OCI-LY1 (cell line): ENCODE measurements around the gene TGM2.

Experiments
- H2AFZ ChIP-seq: fragments of 200-600 bp; sonication (generic), shearing (Covaris generic); 2 replicates; pipeline ENCODE4 v1.6.0; 2014; ENCODE audit warnings: antibody characterized with exemption, mild to moderate bottlenecking, low read length
- H3F3A ChIP-seq: fragments of 200-600 bp; sonication (generic), shearing (Covaris generic); 2 replicates; pipeline ENCODE4 v1.6.0; 2014; ENCODE audit warnings: mild to moderate bottlenecking, antibody characterized with exemption, low read length, moderate library complexity; ENCODE audit not compliant: insufficient read depth
- H3K27ac ChIP-seq: fragments of 200-600 bp; sonication (generic); 2 replicates; pipeline ENCODE4 v1.5.1; 2014; ENCODE audit warnings: low read length, mixed run types, mild to moderate bottlenecking, low read depth; ENCODE audit not compliant: poor library complexity, severe bottlenecking
- H3K27me3 ChIP-seq: fragments of 200-600 bp; sonication (generic); 2 replicates; pipeline ENCODE4 v1.6.0; 2014; ENCODE audit warnings: antibody characterized with exemption, mild to moderate bottlenecking, low read length, moderate library complexity; ENCODE audit not compliant: insufficient read depth
- H3K36me3 ChIP-seq: fragments of 200-600 bp; sonication (generic); 2 replicates; pipeline ENCODE4 v1.6.1; 2014; ENCODE audit warnings: mild to moderate bottlenecking, antibody characterized with exemption, low read length, moderate library complexity, mixed read lengths; ENCODE audit not compliant: insufficient read depth
- H3K4me1 ChIP-seq: fragments of 200-600 bp; sonication (generic); 2 replicates; pipeline ENCODE4 v1.5.1; 2014; ENCODE audit warnings: mild to moderate bottlenecking, low read length, moderate library complexity; ENCODE audit not compliant: insufficient read depth, severe bottlenecking
- H3K4me2 ChIP-seq: fragments of 200-600 bp; sonication (generic), shearing (Covaris generic); 2 replicates; pipeline ENCODE4 v1.6.1; 2014; ENCODE audit warnings: low read length
- H3K4me3 ChIP-seq: fragments of 200-600 bp; sonication (generic); 2 replicates; pipeline ENCODE4 v1.5.1; 2014; ENCODE audit warnings: low read length, low read depth, mild to moderate bottlenecking, mixed read lengths; ENCODE audit not compliant: poor library complexity, severe bottlenecking
- H3K79me2 ChIP-seq: fragments of 200-600 bp; shearing (Covaris generic); 2 replicates; pipeline ENCODE4 v1.6.1; 2016; ENCODE audit warnings: mixed run types, low read length, mixed read lengths; ENCODE audit not compliant: insufficient read depth
- H3K9ac ChIP-seq: fragments of 200-600 bp; sonication (generic), shearing (Covaris generic); 2 replicates; pipeline ENCODE4 v1.6.1; 2014; ENCODE audit warnings: mild to moderate bottlenecking, low read length, mixed read lengths
- H3K9me2 ChIP-seq: fragments of 200-600 bp; sonication (generic), shearing (Covaris generic); 2 replicates; pipeline ENCODE4 v1.6.1; 2014; ENCODE audit warnings: low read depth, mild to moderate bottlenecking, low read length, mixed read lengths
- H3K9me3 ChIP-seq: fragments of 200-600 bp; shearing (Covaris generic); 2 replicates; pipeline ENCODE4 v1.6.1; 2014; ENCODE audit warnings: low read length, mixed read lengths
- H4K20me1 ChIP-seq: fragments of 200-600 bp; sonication (generic), shearing (Covaris generic); 2 replicates; pipeline ENCODE4 v1.6.0; 2016; ENCODE audit warnings: mild to moderate bottlenecking, low read length; ENCODE audit not compliant: insufficient read depth
- CTCF ChIP-seq: fragments of 200-600 bp; sonication (generic), shearing (Covaris generic); IDR thresholded peaks from 2 replicates; pipeline ENCODE4 v1.5.1; 2017; ENCODE audit warnings: mild to moderate bottlenecking, antibody characterized with exemption, low read length, moderate library complexity, mixed read lengths
- EZH2 ChIP-seq: fragments of 200-600 bp; sonication (generic), shearing (Covaris generic); IDR thresholded peaks from 2 replicates; pipeline ENCODE4 v1.8.0; 2017; ENCODE audit warnings: borderline replicate concordance, mixed run types, mild to moderate bottlenecking, antibody characterized with exemption, low read length, moderate library complexity, mixed read lengths

TGM2 gene

DNA sequence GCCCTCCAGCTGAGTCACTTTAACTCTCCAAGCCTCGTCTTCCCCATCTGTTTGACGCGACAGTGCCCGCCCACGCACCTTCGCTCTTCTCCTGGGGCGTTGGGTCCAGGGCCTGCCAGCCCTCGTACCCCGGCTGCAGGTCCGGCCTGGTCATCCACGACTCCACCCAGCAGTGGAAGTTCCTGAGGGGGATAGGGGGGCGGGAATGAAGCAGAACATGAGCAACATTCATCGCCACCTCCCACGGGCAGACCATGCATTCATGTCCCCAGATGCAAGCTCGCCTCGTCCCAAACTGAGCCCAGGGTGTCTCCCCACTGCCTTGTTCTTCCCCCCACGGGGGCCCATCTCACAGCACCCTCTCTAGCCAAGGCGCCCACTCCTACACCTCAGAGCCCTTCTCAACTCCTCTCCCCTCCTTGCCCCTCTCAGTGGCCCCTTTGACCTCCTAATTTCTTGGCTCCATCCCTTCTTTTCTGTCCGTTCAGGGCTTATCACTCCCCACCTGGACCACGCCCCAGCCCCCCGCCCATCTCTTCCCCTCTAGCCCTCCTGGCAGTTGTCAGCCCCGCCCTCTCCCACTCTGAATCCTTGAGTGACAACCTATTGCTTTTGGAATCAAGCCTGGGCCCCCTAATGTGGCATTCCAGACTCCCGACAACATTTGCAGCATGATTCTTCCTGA is 23.7 kb downstream of the TGM2 start:
- H3K9me3 ChIP-seq: no peaks in the 10 kb centered on the region
- H2AFZ ChIP-seq: no peak overlapping the region
- H3K9ac ChIP-seq: no peak overlapping the region
- TF ChIP-seq CTCF (no peak), EZH2 (no peak)
- H3K79me2 ChIP-seq: no peaks in the 10 kb centered on the region
- H4K20me1 ChIP-seq: no peaks in the 10 kb centered on the region
- no peak overlapping the region for H3K4me3 ChIP-seq
- no peak overlapping the region for H3K27ac ChIP-seq
- H3K4me1 ChIP-seq: no peaks in the 10 kb centered on the region
- no peaks in the 10 kb centered on the region for H3K36me3 ChIP-seq
- H3F3A ChIP-seq: no peaks in the 10 kb centered on the region
- no peak overlapping the region for H3K4me2 ChIP-seq
- H3K27me3 ChIP-seq: no peaks in the 10 kb centered on the region
- H3K9me2 ChIP-seq: no peaks in the 10 kb centered on the region

DNA sequence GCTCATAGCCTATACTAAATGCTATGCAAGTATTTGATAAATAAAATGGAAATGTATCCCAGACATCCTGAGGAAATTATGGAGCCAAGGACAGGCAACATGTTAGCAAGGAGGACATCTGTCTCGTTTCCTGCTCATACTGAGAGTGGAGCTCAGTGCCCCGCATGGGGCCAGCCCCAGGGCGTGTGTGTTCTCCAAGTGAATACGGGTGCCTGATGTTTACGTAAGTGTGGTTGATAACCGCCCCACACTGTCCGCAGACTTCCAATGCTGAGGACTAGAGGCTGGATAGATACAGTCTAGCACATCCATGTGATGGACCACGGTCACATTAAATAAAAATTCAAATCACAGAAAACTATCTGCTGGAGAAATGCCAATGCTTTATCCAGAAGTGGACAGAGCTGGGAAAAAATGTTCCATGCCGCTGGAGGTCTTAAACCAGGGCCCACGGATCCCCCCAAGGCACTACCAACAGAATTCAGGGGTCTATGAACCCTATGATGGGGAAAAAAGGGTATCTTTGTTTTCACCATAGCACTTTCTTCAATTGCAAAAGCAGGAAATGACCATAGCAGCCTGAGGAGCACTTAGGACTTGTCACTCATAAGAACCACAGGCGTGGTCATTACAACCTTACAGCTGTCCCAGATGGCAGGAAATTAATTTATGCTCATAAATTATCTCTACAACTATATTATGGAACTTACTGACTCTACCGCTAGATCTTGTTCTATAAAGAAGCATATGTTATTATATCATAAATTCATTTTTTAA is 24.9 kb downstream of the TGM2 start:
- Histone ChIP-seq H3F3A (no peaks in the 10 kb centered on the region), H2AFZ (no peak overlapping the region), H3K9me2 (no peaks in the 10 kb centered on the region), H3K36me3 (no peaks in the 10 kb centered on the region), H4K20me1 (no peaks in the 10 kb centered on the region), H3K4me3 (no peak overlapping the region), H3K9me3 (no peaks in the 10 kb centered on the region), H3K4me2 (no peak overlapping the region), H3K79me2 (no peaks in the 10 kb centered on the region), H3K27ac (no peak overlapping the region), H3K4me1 (no peaks in the 10 kb centered on the region), H3K9ac (no peak overlapping the region), H3K27me3 (no peaks in the 10 kb centered on the region)
- TF ChIP-seq EZH2: no peak
- no peak for TF ChIP-seq CTCF

GRCh38 chr20:38139156-38139912 is 25.7 kb downstream of the TGM2 start:
- H3K4me3 ChIP-seq: no peak overlapping the region
- H3F3A ChIP-seq: no peaks in the 10 kb centered on the region
- H3K9me2 ChIP-seq: no peaks in the 10 kb centered on the region
- no peaks in the 10 kb centered on the region for H4K20me1 ChIP-seq
- no peak overlapping the region for H3K4me2 ChIP-seq
- no peak overlapping the region for H3K27ac ChIP-seq
- no peak overlapping the region for H2AFZ ChIP-seq
- TF ChIP-seq CTCF: no peak
- TF ChIP-seq EZH2: no peak
- no peaks in the 10 kb centered on the region for H3K27me3 ChIP-seq
- no peaks in the 10 kb centered on the region for H3K9me3 ChIP-seq
- H3K9ac ChIP-seq: no peak overlapping the region
- no peaks in the 10 kb centered on the region for H3K4me1 ChIP-seq
- no peaks in the 10 kb centered on the region for H3K79me2 ChIP-seq
- no peaks in the 10 kb centered on the region for H3K36me3 ChIP-seq
